ENCODE results near the gene BCL6B. TPM values are rescaled to one million over a fixed set of nuclear protein-coding genes. Genes with fewer than 3 reads are reported as not detected.

The BCL6B gene
- total and polyA plus RNA-seq, 2 experiments from 2014 or later = 3.3 to 4.5 TPM

- H3K4me2 ChIP-seq = no peak overlapping the region
- Mint-ChIP-seq H3K36me3 (ENCODE audit: low read depth) (peaks cover 3% of the 10 kb centered on the region; the same call in 1 of the 3 replicates), H3K27me3 (ENCODE audit: insufficient read depth, low read depth, poor library complexity) (peaks cover 37% of the 10 kb centered on the region), H3K27ac (no peak overlapping the region), H3K9me3 (no peaks in the 10 kb centered on the region), H3K4me1 (peaks cover 30% of the 10 kb centered on the region), H3K4me3 (no peak overlapping the region)
- H3K27ac ChIP-seq (ENCODE audit: low read depth) = no peak overlapping the region
- no peak overlapping the region for H3K4me3 ChIP-seq
- ATAC-seq (no peak), DNase-seq (ENCODE audit: low spot score) (no peak)
- no peak for TF ChIP-seq ZNF331 (CRISPR knock-in tag; IDR thresholded peaks at IDR 0.05; ENCODE audit: low read depth)
- TF ChIP-seq CTCF (conservative IDR thresholded peaks at IDR 0.05; ENCODE audit: low read depth in 2 of 2) = no peak
- TF ChIP-seq ZNF462 (CRISPR knock-in tag; IDR thresholded peaks at IDR 0.05) = no peak
- no peak for TF ChIP-seq POLR2AphosphoS5 (IDR thresholded peaks at IDR 0.05; ENCODE audit: low read depth)
- TF ChIP-seq EZH2 (IDR thresholded peaks at IDR 0.05; ENCODE audit: low read depth, unreplicated experiment) = no peak
- no peak for TF ChIP-seq ETS1 (IDR thresholded peaks at IDR 0.05)
- H2AFZ ChIP-seq = no peak overlapping the region
- H3K36me3 ChIP-seq (ENCODE audit: insufficient read depth) = no peaks in the 10 kb centered on the region
- no peaks in the 10 kb centered on the region for H3K79me2 ChIP-seq (replicated peaks; ENCODE audit: insufficient read depth)
- peaks cover 19% of the 10 kb centered on the region; the same call in 1 of the 2 replicates for H3F3A ChIP-seq (replicated peaks; ENCODE audit: low read depth)
- no peaks in the 10 kb centered on the region for H3K9me2 ChIP-seq (ENCODE audit: insufficient read depth)
- peaks cover 20% of the 10 kb centered on the region for H3K4me1 ChIP-seq (ENCODE audit: insufficient read depth)
- H4K20me1 ChIP-seq (replicated peaks; ENCODE audit: insufficient read depth) = peaks cover 6% of the 10 kb centered on the region
- peaks cover 40% of the 10 kb centered on the region for H3K27me3 ChIP-seq (ENCODE audit: insufficient read depth)
Observed at GRCh38 chr17:7039832-7040231, 17.0 kb downstream of the BCL6B start.

All from GM23338 (cell line).